Left lobe of liver (tissue), 2 donors: Measurements from ENCODE around the gene HIP1. TPM values are rescaled to one million over a fixed set of nuclear protein-coding genes. Genes with fewer than 3 reads are reported as not detected.
"Not testable (repeated sequence)": the region's sequence is repeated elsewhere in the genome, so short reads cannot be mapped to it uniquely, and the experiment has no call there.

ENCODE experiments used
- ATAC-seq: fragments of 200-7000 bp; cut with Tn5 transposase; one replicate; pipeline ENCODE4 v1.9.1; 2020; ENCODE audit warnings: mild to moderate bottlenecking, moderate library complexity
- DNase-seq: peaks from one replicate; pipeline ENCODE4 v3.0.0-alpha.2; 2020; ENCODE audit warnings: low spot score
- total RNA-seq: library from RNA; stranded (reverse); gene quantifications from one replicate; pipeline ENCODE4 v1.2.1, GENCODE V29; 2021
- donor health status: DM: no; HTN: no; CAD: no; lungs with moderate emphysema.
- donor health status: DM: no; HTN: yes; CAD: no.

The HIP1 gene
- total RNA-seq, 1 donor from 2014 or later: 20.3 TPM

- DNase-seq: no peak
- ATAC-seq: no peak
These were observed 119.1 kb downstream of the HIP1 start for GRCh38 chr7:75619636-75620035.

DNA sequence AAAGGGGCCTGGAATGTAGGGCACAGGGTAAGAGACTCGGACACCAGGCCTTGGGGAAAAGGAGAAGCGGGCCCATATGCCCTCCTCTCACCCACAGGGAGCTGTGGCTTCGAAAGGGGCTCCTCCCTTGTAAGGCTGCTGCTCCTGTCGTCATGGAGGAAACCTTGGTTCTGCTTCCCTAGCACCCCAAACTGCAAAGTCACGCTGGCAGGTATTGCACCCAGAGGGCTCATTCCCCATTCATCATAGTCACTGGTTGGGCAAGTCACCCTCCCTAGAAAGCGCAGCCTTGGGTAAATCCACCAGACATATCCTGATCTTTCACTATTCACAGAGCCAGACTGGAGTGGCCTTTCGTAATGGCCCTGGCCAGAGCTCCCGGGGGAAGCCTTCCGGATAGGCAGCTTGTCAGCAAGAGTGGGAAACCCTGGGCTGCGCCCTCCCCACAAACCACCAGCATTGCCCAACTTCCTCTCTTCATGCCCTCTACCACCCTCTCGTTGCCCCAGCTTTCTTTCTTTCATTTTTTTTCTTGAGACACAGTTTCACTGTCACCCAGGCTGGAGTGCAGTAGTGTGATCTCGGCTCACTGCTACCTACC, 121.0 kb downstream of the HIP1 start:
- DNase-seq: peak; percentile 66
- peak; percentile 62 for ATAC-seq

- DNase-seq (no peak), ATAC-seq (no peak)
These were observed 122.1 kb downstream of the HIP1 start for GRCh38 chr7:75616421-75617167.

DNA sequence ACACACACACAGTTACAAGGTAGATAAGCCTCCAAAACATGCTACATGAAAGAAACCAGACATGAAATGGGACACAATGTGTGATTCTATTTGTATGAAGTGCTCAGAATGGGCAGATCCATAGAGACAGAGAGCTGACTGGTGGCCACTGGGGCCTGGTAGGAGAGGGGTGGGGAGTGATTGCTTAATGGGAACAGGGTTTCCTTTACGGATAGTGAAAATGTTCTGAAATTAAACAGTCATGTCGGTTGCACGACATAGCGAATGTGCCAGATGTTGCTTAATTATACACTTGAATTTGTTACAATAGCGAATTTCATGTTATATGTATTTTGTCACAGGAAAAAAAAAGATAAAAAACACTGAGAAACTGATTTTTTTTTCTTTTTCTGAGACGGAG, 124.3 kb downstream of the HIP1 start:
- no peak for ATAC-seq
- DNase-seq: no peak

DNA sequence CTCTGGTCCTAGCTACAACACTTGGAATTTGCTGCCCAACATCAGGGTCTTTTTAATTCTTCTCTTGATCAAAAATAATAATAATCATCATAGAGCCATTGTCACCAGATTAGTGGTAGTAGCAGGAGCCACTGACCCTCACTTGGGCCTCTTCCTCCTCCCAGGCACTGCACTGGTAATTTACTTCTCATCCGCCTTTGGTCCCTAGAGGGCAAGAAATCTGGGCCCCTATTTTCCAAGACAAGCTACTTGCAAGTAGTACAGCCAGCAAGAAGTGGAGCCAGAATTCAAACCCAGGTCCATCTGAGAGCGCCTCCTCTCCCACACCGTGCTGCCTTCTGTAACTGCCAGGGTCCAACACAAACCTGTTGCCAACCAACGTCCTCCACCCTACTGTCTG, 125.4 kb downstream of the HIP1 start:
- ATAC-seq (no peak), DNase-seq (no peak)

DNA sequence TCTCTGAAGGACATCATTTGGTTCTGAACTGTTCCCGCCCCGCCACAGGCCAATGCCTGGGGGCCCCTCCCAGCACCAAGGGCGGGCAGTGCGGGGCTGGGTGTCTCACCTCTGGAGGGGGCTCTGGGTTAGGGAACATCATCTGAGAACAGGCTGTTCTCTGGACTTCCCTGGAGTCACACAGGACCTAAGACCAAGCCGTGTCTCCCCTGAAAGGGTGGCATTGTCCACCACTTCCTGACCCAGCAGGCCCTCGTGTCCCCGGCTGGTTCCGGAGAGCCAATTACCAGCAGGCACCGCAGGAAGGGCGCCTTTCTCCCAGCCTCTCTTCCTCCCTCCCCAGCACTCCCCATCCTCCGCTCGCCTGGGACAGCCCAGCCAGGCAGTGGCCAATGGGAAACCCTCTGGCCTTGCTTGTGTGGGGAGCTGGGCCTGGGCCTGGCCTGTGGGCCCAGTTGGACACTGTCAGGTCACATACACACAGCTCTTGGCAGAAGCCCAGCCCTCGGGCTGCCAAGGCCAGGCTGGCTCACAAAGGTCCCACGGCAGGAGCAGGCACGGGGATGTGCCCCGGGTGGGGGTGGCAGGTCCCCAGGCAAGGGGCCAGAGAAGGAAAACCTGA, 127.1 kb downstream of the HIP1 start:
- ATAC-seq: peak; percentile 96

DNA sequence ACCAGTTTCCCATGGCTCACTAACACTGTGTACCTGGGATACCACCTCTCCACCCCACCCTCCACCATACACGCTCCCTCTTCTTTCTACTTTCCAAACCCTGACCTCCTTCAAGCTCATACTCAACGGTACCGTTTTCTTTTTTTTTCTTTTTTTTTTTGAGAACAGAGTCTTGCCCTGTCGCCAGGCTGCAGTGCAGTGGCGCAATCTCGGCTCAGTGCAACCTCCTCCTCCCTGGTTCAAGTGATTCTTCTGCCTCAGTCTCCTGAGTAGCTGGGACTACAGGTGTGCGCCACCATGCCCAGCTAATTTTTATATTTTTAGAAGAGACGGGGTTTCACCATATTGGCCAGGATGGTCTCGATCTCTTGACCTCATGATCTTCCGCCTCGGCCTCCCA, 129.3 kb downstream of the HIP1 start:
- ATAC-seq, DNase-seq: not testable (repeated sequence)

More for the DNA sequence above, 127.1 kb downstream of the HIP1 start:
- DNase-seq: peak; percentile 99

DNA sequence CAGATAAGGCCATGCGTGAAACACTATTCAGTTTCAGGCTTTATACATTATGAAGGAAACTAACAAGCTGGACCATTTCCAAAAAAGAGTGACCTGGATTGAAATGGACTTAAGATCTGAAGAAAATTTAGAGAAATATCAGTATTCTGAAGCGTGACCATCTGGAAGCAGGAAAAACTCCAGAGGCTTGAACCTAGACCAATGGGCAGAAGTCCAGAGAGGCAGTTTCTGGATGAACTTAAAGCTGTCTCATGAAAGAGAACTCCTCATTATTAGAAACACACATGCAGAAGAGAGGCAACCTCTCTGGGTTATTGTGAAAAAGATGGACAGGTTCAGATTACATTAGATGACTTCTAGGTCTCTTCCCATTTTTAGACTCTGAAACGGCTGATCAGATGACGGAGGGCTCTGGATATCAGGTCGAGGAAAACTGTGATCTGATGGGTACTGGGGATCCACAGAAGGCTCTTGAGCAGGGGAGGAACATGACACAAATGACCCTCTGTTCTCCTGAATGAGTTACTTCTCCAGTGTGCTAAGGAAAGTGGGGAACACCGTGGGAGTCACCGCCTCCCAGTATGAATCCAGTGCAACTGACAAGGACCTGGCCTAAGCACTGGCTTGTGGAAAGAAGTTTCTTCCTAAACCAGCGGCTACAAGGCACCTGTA, 130.2 kb downstream of the HIP1 start:
- no peak for DNase-seq
- ATAC-seq: no peak

DNA sequence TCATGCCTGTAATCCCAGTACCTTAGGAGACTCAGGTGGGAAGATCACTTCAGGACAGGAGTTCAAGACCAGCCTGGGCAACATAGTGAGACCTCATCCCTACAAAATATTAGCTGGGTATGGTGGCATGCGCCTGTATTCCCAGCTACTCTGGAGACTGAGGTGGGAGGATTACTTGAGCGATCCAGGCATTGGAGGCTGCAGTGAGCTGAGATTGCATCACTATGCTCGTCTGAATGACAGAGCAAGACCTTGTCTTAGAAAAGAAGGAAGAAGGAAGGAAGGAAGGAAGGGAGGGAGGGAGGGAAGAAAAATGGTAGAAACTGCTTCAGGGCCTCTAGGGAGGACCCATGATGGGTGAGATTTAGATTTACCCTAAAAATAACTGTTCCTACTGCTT, 134.3 kb downstream of the HIP1 start:
- DNase-seq (no peak), ATAC-seq (no peak)

DNA sequence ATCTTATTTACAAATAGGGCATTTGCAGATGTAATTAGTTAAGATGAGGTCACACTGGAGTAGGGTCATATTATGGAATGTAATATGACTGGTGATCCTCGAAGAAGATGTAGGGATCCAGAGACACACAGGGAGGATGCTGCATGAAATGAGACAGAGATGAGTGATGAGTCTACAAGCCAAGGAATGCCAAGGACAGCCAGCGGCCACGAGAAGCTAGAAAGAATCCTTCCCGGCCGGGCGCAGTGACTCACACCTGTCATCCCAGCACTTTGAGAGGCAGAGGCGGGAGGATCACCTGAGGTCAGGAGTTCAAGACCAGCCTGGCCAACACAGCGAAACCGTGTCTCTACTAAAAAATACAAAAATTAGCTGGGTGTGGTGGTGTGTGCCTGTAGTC, 135.9 kb downstream of the HIP1 start:
- not testable (repeated sequence) for ATAC-seq, DNase-seq

DNA sequence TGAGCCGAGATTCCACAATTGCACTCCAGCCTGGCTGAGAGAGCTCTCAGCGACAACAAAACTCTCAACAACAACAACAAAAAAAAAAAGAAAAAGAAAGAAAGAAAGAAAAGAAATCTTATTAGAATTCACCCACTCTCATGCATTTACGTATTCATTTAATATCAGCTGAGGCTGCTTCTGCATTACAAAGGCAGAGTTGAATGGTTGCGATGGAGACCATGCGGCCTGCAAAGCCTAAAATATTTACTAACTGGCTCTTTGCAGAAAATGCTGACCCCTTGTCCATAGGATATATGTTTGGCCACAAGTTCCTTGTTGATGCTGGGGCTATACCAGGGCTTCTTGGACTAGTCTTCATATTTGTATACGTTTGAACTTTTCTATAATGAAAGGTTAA, 137.2 kb downstream of the HIP1 start:
- DNase-seq (no peak), ATAC-seq (no peak)

DNA sequence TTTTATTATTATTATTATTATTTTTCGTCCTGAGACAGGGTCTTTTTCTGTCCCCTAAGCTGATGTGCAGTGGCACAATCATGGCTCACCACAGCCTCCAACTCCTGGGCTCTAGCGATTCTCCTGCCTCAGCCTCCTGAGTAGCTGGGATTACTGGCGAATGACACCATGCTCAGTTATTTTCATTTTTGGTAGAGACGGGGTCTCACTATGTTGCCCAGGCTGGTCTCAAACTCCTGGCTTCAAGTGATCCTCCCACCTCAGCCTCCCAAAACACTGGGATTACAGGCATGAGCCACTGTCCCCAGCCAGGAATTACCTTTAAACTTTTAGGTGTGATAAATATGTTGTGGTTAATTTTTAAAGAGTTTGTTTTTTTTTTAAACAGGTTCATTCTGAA, 138.0 kb downstream of the HIP1 start:
- ATAC-seq, DNase-seq: not testable (repeated sequence)

DNA sequence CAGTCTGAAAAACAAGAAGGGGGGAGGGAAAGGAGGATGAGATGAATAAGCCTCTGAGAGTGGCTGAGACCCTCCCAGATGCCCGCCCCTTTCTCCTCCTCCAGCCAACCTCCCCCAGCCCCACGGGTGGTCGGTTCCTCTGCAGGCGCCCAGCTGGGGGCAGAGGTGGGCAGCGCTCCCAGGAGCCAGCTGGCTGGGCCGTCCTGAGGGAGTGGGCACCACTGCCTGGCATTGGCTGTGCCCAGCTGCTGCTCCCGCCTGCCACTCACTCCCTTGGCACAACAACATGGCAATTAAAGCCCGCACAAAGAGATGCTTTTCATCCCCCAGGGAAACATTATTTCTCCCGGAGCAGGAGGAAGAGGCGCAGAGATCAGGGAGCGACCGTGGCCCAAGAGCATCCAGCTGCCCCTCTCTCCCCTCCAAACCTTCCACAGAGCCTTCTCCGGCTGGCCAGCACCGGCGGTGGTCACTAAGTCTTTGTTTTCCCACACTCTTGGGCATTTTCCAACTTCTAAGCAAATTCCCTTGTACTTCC, 139.4 kb downstream of the HIP1 start:
- ATAC-seq (peak; percentile 19), DNase-seq (no peak)

DNA sequence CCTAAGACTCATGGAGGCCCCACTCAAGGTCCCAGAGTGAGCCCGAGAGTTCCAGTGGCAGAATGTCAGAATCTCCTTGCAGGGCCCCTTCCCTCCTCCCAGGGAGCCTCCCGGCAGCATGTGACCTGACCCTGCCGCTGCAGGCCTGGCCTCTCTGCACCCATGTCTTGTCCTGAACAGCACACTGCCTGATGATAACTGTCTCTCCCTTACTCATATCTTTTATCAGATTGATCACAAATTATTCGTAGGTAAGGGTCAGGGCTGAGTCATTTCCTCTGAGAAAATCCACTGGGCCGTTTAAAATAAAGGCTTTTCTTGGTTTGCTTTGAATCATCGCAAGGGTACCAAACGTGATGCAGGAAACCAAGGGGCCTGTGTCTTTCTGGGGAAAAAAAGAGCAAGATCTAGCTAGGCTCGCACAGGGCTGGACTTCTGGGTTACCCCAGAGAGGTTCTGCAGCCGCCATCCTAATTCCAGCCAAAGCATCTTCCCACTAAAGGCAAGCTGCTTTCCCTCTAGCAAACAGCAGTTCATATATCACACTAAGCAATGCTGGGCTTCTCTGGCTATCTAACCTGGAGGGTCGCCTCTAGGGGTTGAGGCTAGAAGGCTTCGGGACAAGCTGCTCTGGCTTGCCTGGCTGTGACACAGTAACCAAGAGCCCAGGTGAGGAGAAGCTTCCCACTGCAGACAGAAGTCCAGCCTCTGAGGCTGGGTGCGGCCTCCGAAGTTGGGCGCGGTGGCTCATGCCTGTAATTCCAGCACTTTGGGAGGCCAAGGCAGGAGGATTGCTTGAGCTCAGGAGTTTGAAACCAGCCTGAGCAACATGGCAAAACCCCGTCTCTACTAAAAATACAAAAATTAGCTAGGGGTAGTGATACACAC, 141.8 kb downstream of the HIP1 start:
- DNase-seq (no peak), ATAC-seq (no peak)

- no peak for ATAC-seq
- no peak for DNase-seq
These were observed 143.0 kb downstream of the HIP1 start for GRCh38 chr7:75595766-75596165.

DNA sequence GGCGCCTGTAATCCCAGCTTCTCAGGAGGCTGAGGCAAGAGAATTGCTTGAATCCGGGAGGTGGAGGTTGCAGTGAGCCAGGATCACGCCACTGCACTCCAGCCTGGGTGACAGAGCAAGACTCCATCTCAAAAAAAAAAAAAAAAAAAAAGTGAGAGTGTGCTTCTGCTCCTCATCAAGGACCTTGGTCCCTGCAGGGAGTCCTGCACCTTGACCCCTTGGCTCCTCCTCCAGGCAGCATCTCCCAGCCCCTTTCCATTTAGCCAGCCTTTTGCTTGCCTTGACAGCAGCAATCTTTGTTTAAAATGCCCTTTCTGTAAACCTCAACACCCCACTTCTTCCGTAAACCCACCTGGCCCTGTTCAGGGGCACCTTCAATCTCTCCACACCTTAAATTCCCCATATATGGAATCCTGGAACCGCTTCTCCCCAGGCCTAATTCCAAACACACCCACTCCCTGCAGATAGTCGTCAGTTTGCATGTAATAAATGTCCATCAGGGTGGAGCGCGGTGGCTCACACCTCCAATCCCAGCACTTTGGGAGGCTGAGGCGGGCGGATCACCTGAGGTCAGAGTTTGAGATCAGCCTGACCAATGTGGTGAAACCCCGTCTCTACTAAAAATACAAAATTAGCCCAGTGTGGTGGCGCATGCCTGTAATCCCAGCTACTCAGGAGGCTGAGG, 145.1 kb downstream of the HIP1 start:
- peak; percentile 54 for ATAC-seq
- not testable (repeated sequence) for DNase-seq

DNA sequence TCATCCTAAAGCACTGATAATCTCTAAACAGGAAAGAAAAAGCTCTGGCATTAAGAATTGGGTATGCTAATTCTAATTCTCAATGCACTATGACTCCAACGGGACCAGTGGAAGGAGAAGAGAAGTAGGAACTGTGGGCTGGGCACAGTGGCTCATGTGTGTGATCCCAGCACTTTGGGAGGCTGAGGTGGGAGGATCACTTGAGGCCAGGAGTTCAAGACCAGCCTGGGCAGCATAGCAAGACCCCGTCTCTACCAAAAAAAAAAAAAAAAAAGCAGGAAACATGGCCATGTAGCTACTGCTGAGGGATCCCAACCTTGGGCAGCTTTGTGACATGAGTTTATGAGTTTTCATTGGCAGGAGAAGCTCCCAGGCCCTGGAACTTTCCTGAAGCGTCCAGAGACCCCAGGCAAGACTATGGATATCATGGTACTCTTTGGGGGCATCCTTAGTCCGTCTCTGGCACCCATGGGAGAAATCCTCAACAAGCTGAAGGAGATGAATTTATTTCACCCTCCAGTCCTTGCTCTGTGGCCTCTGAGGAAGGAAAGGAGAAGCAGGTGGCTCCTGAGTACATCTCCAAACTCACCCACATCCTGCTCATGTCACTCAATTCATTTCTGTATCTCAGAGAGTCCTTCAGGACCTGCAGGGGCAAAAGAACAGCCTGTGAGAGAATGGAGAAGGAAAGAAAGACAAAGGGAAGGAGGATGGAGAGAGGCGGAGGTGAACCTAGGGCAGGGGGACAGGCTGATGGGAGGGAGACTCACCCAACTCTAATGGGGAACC, 147.1 kb downstream of the HIP1 start:
- DNase-seq (no peak), ATAC-seq (no peak)

DNA sequence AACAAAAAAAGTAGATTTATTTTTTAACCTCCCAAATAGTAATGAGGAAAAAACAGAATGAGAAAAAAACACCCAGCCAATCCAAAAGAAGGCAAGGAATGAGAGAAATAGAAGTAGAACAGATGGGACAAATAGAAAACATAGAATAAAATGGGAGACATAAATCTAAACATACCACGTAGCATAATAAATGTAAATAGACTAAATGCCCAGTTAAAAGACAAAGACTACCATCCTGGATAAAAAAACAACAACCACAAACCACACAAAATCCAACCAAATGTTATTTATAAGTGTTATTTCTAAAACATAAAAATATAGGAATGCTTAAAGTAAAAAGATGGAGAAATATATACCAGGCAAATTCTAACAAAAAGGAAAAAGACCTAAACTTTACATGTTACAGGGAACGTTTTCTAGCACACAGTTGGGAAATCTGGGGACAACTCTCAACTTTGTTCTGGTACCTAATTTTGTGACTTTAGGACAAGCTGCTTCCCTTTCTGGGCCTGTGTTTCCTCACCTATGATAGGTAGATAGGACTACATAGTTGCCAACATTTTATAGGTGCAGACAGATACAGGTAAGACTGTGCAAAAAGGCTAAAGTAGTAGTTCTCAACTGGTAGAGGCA, 148.3 kb downstream of the HIP1 start:
- ATAC-seq (no peak), DNase-seq (no peak)
